GM12801 (cell line): ENCODE measurements around the gene LRCH4.

Experiments used
- CTCF ChIP-seq: IDR thresholded peaks from one replicate; pipeline ENCODE4 v1.5.1; 2011; ENCODE audit warnings: control low read depth; ENCODE audit not compliant: insufficient read length; ENCODE audit errors: extremely low read depth

Gene LRCH4

GRCh38 chr7:100623951-100624824 lies 38.3 kb upstream of the LRCH4 start:
- no peak for TF ChIP-seq CTCF

GRCh38 chr7:100621554-100621953 lies 35.6 kb upstream of the LRCH4 start:
- TF ChIP-seq CTCF, result no peak

GRCh38 chr7:100620804-100621203 lies 34.9 kb upstream of the LRCH4 start:
- no peak for TF ChIP-seq CTCF

GRCh38 chr7:100620239-100620638 lies 34.3 kb upstream of the LRCH4 start:
- TF ChIP-seq CTCF, result no peak

- no peak for TF ChIP-seq CTCF
Measured at GRCh38 chr7:100614308-100614861, 28.5 kb upstream of the LRCH4 start.

GRCh38 chr7:100613412-100614175 lies 27.7 kb upstream of the LRCH4 start:
- no peak for TF ChIP-seq CTCF

GRCh38 chr7:100612730-100613390 lies 26.9 kb upstream of the LRCH4 start:
- no peak for TF ChIP-seq CTCF
